GM18499 (cell line): Measurements from ENCODE around the gene OR8D2.

Experiments
- ATAC-seq: cut with Tn5 transposase; IDR thresholded peaks from one replicate; pipeline ENCODE4 v1.9.1; 2021; ENCODE audit warnings: moderate number of reproducible peaks; ENCODE audit not compliant: insufficient read depth, unreplicated experiment

OR8D2 gene

DNA sequence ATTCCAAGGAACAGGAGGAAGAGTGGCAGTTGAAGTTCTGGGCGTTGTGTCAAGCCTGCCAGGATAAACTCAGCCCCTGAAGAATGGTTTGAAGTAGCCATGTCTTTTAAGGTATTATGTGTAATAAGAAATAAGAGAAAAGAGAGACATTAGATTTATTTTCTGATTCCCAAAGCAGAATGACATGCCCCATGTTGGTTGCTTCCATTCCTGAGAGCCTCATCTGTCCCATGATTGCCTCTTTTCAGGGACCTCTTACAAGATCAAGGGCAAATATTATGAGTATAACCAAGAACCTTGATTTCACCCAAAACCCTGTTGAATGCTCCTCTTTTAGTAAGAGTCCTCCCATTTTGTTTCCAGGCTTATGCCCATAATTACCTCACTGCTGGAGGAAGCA is at the start of gene OR8D2:
Gene OR8D2, minus strand, starts transcription at position 101 of the 400 bp plus-strand sequence. Its CDS starts 0 bp downstream, at position 101.
- ATAC-seq: no peak

GRCh38 chr11:124359566-124359965 is 39.6 kb upstream of the OR8D2 start:
- ATAC-seq: no peak

- no peak for ATAC-seq
Observed at GRCh38 chr11:124346311-124346955, 26.4 kb upstream of the OR8D2 start.

DNA sequence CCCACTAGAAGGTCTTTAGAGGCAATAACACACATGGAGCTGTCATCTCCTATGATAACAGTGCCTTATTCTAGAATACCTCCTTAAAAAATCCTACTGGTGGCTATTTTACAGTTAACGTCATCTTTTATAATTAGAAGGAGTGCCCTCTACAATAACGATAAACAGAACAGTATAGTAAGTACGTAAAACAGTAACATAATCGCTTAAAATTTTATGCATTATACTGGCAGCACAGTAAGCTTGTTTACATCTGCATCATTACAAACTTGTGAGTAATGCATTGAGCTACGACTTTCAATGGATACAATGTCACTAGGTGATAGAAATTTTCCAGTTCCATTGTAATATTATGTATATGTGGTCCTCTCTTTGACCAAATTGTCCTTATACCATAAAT is 24.3 kb upstream of the OR8D2 start:
- no peak for ATAC-seq

- ATAC-seq: no peak
Observed at GRCh38 chr11:124340142-124340447, 20.1 kb upstream of the OR8D2 start.

- no peak for ATAC-seq
Observed at GRCh38 chr11:124339396-124340141, 19.6 kb upstream of the OR8D2 start.

DNA sequence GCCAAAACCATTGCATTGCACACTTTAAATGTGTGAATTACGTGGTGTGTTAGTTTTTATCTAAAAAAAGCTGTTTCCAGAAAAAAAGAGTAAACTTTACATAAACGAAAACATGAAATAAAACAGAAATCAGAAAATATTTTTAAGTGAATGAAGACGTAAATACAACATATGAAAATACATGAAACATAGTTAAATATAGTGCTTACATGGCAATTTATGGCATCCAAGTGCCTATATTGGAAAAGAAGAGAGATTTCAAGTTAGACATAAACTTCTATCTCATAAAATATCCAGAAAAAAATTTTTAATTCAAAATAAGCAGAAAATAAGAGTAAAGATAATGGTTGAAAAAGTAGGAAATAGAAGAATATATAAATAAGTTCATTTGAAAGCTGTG is 11.9 kb upstream of the OR8D2 start:
- ATAC-seq: no peak

- ATAC-seq: peak; percentile 97
Observed at GRCh38 chr11:124329787-124330478, 9.9 kb upstream of the OR8D2 start.

GRCh38 chr11:124327775-124328174 is 7.8 kb upstream of the OR8D2 start:
- ATAC-seq: no peak

DNA sequence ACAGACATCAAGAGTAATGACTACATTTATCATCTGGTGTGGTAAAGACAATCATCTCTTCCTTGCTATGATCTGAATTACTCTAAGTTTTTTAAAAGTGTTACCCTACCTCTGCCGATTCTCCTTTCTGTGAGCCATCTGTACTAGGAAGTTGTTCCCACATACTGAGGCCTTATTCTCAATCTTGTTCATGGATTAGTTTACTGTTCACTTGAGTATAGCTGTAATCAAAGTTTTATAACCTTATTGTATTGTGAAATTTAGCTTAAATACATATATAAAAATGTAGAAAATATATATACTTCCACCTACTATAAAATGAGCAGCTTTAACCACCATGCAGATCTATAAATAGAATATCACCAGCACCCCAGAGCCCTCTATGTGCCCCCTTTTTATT is 2.4 kb upstream of the OR8D2 start:
- no peak for ATAC-seq

DNA sequence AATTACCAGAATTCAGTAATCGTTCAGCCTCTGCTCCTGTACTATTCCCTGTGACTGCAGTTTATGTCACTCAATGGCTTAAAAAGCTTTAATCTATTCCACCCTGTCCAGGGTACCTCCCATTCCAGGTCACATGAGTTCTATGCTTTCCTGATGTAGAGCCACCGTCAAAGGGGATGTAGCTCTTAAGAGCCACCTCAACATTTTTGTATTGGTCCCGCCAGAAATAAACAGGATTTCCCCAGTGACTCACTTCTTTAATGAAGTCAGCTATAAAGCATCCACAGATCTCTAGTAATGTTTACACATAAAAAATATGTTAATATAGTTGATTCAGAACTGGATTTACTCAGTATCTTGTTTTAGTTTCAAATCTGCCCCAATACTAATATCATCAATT is 4.9 kb downstream of the OR8D2 start:
- no peak for ATAC-seq

DNA sequence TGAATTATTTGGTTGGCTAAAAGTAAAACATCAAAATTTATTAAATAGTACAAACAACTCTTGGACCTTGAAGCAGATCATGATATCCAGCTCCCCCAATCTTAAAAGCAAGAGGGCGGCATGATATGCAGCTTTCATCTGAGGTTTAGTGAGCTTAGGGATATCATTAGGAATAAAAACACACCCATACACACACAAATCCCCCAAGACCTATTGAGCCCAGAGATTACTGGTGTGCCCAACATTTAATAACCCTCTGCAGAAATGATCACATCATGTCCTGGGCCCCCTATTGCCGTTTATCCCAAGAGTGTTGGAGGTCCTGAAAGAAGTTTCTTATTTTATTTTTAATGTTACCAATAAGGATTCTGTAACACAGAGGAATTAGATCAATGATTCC is 6.1 kb downstream of the OR8D2 start, which contains the start of gene OR8D1:
Gene OR8D1, minus strand, starts transcription at position 101 of the 400 bp plus-strand sequence. CDS start 3,183 bp downstream, outside the sequence.
- ATAC-seq: no peak

DNA sequence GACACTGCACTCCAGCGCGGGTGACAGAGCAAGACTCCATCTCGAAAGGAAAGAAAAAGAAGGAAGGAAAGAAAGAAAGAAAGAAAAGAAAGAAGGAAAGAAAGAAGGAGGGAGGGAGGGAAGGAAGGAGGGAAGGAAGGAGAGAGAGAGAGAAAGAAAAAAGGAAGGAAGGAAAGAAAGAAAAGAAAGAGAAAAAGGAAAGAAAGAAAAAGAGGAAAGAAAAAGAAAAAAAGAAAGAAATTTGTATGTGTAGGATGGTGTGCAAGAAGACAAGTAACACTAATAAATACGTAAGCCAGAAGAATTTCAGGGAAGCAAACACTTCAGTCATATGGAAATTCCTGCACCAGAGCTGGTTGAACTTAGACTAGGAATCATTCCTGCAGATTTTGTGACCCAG is 6.9 kb downstream of the OR8D2 start:
- no peak for ATAC-seq

- ATAC-seq: no peak
Observed at GRCh38 chr11:124311670-124312069, 8.3 kb downstream of the OR8D2 start.

GRCh38 chr11:124311269-124311668 is 8.7 kb downstream of the OR8D2 start:
- ATAC-seq: no peak

GRCh38 chr11:124310721-124311120 is 9.3 kb downstream of the OR8D2 start:
- no peak for ATAC-seq

GRCh38 chr11:124307093-124307492 is 12.9 kb downstream of the OR8D2 start:
- ATAC-seq: no peak

GRCh38 chr11:124302347-124303125 is 17.5 kb downstream of the OR8D2 start:
- no peak for ATAC-seq

DNA sequence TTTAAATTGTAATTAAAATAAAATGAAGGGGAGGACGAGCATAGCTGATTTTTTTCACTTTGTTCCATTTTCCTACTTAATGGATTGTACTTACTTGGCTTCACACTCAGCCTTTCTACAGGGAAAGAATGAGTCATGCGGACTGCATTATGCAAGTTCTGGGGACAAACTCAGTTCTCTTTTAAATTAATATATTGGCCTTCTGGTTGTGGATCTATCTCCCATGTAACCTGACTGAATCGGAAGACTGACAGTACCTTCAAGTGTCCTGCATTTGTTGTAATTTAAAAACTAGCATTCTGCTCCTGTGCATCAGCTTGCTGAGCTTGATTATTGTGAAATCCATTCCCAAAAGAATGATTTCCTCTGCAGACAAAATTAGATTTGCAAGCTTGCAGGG is 18.4 kb downstream of the OR8D2 start:
- no peak for ATAC-seq

DNA sequence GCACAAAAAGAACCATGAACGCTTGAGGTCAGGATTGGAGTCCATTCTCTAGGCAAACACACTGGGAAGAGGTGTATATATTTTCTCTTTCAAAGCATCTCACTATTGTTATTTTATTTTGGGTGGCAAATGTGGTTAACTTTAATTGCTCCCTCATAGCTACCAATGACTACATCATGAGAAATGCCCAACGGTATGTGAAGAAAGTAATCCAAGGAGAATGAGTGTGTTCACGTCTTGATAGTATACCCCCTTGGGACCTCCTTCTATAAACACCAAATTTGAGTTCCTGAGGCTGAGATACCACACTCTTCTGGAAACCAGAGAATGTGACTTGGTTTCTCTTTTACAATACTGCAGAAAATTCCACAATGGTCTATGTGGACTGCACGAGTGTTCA is 22.1 kb downstream of the OR8D2 start:
- ATAC-seq: no peak

DNA sequence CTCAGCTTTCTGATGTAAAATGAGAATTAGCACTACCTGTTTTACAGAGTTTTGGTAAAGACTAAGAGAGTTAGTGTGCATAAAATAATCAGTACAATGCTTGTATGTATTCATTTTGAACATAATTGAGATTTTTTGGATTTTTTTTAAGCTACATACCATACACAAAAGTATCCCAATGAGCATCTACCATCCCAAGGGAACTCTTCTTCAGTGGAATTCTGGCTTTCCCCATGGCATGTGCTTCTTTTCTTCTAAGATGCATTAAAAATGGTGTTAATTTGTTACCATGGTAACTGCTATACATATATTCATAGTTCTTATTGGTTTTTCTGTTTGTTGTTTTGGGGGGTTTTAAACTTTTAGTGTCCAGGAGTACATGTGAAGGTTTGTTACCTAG is 24.0 kb downstream of the OR8D2 start:
- no peak for ATAC-seq
